Activated CD4-positive, CD25-positive, alpha-beta regulatory T cell treated with anti-CD3 and anti-CD28 coated beads, Interleukin-2, amount 50 U/mL, for 72 hours (primary cell): ENCODE results near the gene GABBR2.

Experiments
- DNase-seq: peaks from one replicate; pipeline ENCODE4 v3.0.0; 2021

GABBR2 gene

GRCh38 chr9:98385751-98386150 is 323.0 kb downstream of the GABBR2 start:
- no peak for DNase-seq

GRCh38 chr9:98383758-98384157 is 325.0 kb downstream of the GABBR2 start:
- DNase-seq, result no peak

GRCh38 chr9:98381311-98382103 is 327.2 kb downstream of the GABBR2 start:
- no peak for DNase-seq

- DNase-seq, result no peak
Measured at GRCh38 chr9:98380065-98380681, 328.6 kb downstream of the GABBR2 start.

GRCh38 chr9:98379572-98379971 is 329.2 kb downstream of the GABBR2 start:
- no peak for DNase-seq

GRCh38 chr9:98378794-98379193 is 329.9 kb downstream of the GABBR2 start:
- DNase-seq, result no peak

- DNase-seq, result no peak
Measured at GRCh38 chr9:98378206-98378780, 330.4 kb downstream of the GABBR2 start.

- no peak for DNase-seq
Measured at GRCh38 chr9:98375138-98375726, 333.5 kb downstream of the GABBR2 start.

- DNase-seq, result no peak
Measured at GRCh38 chr9:98374385-98375051, 334.2 kb downstream of the GABBR2 start.

GRCh38 chr9:98373609-98374008 is 335.1 kb downstream of the GABBR2 start:
- no peak for DNase-seq

- no peak for DNase-seq
Measured at GRCh38 chr9:98372077-98372836, 336.5 kb downstream of the GABBR2 start.

GRCh38 chr9:98370976-98371315 is 337.8 kb downstream of the GABBR2 start:
- DNase-seq, result no peak

- DNase-seq, result no peak
Measured at GRCh38 chr9:98370300-98370975, 338.3 kb downstream of the GABBR2 start.

GRCh38 chr9:98369896-98370295 is 338.8 kb downstream of the GABBR2 start:
- no peak for DNase-seq

GRCh38 chr9:98369471-98369870 is 339.3 kb downstream of the GABBR2 start:
- DNase-seq, result no peak

GRCh38 chr9:98369066-98369425 is 339.7 kb downstream of the GABBR2 start:
- no peak for DNase-seq

- DNase-seq, result no peak
Measured at GRCh38 chr9:98368366-98369065, 340.2 kb downstream of the GABBR2 start.

GRCh38 chr9:98367923-98368322 is 340.8 kb downstream of the GABBR2 start:
- DNase-seq, result no peak

GRCh38 chr9:98367371-98367900 is 341.3 kb downstream of the GABBR2 start:
- no peak for DNase-seq

- no peak for DNase-seq
Measured at GRCh38 chr9:98365781-98366180, 343.0 kb downstream of the GABBR2 start.

- no peak for DNase-seq
Measured at GRCh38 chr9:98365227-98365669, 343.5 kb downstream of the GABBR2 start.
